Fibroblast of lung (primary cell): ENCODE measurements around the gene GAGE12J. TPM values are rescaled to one million over a fixed set of nuclear protein-coding genes. Genes with fewer than 3 reads are reported as not detected.
"Not testable (repeated sequence)": the region's sequence is repeated elsewhere in the genome, so short reads cannot be mapped to it uniquely, and the experiment has no call there.

Source experiments
- DNase-seq, 2 donors: peaks; one replicate each; pipeline versions ENCODE4 v3.0.0 to v3.0.0-alpha.2; 2010; ENCODE audit warnings: low read depth in 2 of 2
- H2AFZ ChIP-seq: 2 replicates; pipeline ENCODE4 v1.5.1; 2012; ENCODE audit warnings: low read length, control low read depth, inconsistent platforms
- H3K27ac ChIP-seq: 2 replicates; pipeline ENCODE4 v1.5.1; 2011; ENCODE audit warnings: low read length, control low read depth; ENCODE audit not compliant: insufficient read depth
- H3K27me3 ChIP-seq: 2 replicates; pipeline ENCODE4 v1.5.1; 2011; ENCODE audit warnings: mild to moderate bottlenecking, low read length; ENCODE audit not compliant: control insufficient read depth, insufficient read depth
- H3K36me3 ChIP-seq: 2 replicates; pipeline ENCODE4 v1.5.1; 2011; ENCODE audit warnings: low read length; ENCODE audit not compliant: control insufficient read depth, insufficient read depth
- H3K4me1 ChIP-seq: 2 replicates; pipeline ENCODE4 v1.5.1; 2011; ENCODE audit warnings: low read length; ENCODE audit not compliant: control insufficient read depth, insufficient read depth; ENCODE audit errors: extremely low read depth
- H3K4me2 ChIP-seq: 2 replicates; pipeline ENCODE4 v1.5.1; 2011; ENCODE audit warnings: low read length, control low read depth; ENCODE audit not compliant: insufficient read depth; ENCODE audit errors: extremely low read depth
- H3K4me3 ChIP-seq, 4 experiments: fragments of 200-600 bp in 1 of 4; sonication (generic) in 1 of 4; replicated peaks in 1 of 4; 2 replicates each; pipeline ENCODE4 v1.5.1; 2011 to 2016; ENCODE audit warnings: low read length in 4 of 4, low read depth in 3 of 4, mild to moderate bottlenecking in 3 of 4, control low read depth in 2 of 4, inconsistent platforms in 1 of 4, mixed read lengths in 1 of 4; ENCODE audit not compliant: insufficient read depth in 1 of 4; ENCODE audit errors: control extremely low read depth in 1 of 4
- H3K79me2 ChIP-seq: 2 replicates; pipeline ENCODE4 v1.5.1; 2012; ENCODE audit warnings: mild to moderate bottlenecking, low read length, inconsistent platforms; ENCODE audit not compliant: control insufficient read depth, insufficient read depth
- H3K9ac ChIP-seq: 2 replicates; pipeline ENCODE4 v1.5.1; 2011; ENCODE audit warnings: mild to moderate bottlenecking, low read length, control low read depth; ENCODE audit not compliant: insufficient read depth
- H3K9me3 ChIP-seq: 2 replicates; pipeline ENCODE4 v1.5.1; 2012; ENCODE audit warnings: low read depth, low read length; ENCODE audit not compliant: control insufficient read depth, insufficient read depth
- H4K20me1 ChIP-seq: 2 replicates; pipeline ENCODE4 v1.5.1; 2011; ENCODE audit warnings: low read length; ENCODE audit not compliant: control insufficient read depth, insufficient read depth; ENCODE audit errors: extremely low read depth
- EZH2 ChIP-seq: IDR thresholded peaks from 2 replicates; pipeline ENCODE4 v1.5.1; 2012; ENCODE audit warnings: low read length, control low read depth, mild to moderate bottlenecking; ENCODE audit errors: missing control alignments
- polyA plus RNA-seq, 2 donors: library from polyadenylated mRNA; depleted of rRNA in 1 of 2; stranded (reverse) in 1 of 2; unstranded in 1 of 2; fragments of >200 nt; gene quantifications; 2 replicates each; pipeline ENCODE4 v1.2.1, GENCODE V29; 2011 to 2012; ENCODE audit warnings: missing spikeins in 1 of 2
- total RNA-seq: library from RNA; depleted of rRNA; stranded (reverse); fragments of >200 nt; gene quantifications from 2 replicates; pipeline ENCODE4 v1.2.1, GENCODE V29; 2014
- TF ChIP-seq, protein P1 (sequence below), 2 donors: IDR thresholded peaks in 1 of 2; conservative IDR thresholded peaks in 1 of 2; 1 replicate in 1 of 2; 2 replicates in 1 of 2; pipeline ENCODE4 v1.5.1; 2011 to 2012; ENCODE audit warnings: low read length in 2 of 2, control low read depth in 1 of 2, inconsistent platforms in 1 of 2, low read depth in 1 of 2, mild to moderate bottlenecking in 1 of 2

The GAGE12J gene
- total and polyA plus RNA-seq, 2 donors (not counting 1 experiment from before 2014, with no cell fraction given), result not detected

DNA sequence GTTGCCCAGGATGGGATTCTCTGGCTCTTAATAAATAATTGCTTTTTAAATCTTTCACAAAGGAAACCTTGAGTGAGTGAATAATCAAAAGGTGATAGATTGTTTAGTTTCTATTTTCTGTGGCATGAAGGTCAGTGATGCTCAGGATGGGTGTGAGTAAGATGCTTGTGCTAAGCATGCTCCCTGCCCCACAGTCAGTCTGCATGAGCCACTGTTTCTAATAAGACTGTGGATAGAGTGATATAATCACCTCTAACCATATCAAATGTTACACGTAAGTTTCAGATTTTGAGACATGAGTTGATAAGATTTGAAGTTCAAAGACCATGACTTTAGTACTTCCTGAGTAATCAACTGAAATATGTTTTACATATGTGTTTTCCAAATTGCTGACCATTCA is 21.1 kb upstream of the GAGE12J start:
- H4K20me1 ChIP-seq, result no peaks in the 10 kb centered on the region
- H3K79me2 ChIP-seq, result no peaks in the 10 kb centered on the region
- H3K4me1 ChIP-seq, result no peaks in the 10 kb centered on the region
- H2AFZ ChIP-seq, result no peak overlapping the region
- no peaks in the 10 kb centered on the region for H3K36me3 ChIP-seq
- no peaks in the 10 kb centered on the region for H3K9me3 ChIP-seq
- DNase-seq, result no peak
- H3K27me3 ChIP-seq, result no peaks in the 10 kb centered on the region
- no peak overlapping the region for H3K4me3 ChIP-seq
- no peak overlapping the region for H3K4me2 ChIP-seq
- H3K9ac ChIP-seq, result no peak overlapping the region
- H3K27ac ChIP-seq, result no peak overlapping the region
- no peak for TF ChIP-seq EZH2
- TF ChIP-seq, protein P1, sequence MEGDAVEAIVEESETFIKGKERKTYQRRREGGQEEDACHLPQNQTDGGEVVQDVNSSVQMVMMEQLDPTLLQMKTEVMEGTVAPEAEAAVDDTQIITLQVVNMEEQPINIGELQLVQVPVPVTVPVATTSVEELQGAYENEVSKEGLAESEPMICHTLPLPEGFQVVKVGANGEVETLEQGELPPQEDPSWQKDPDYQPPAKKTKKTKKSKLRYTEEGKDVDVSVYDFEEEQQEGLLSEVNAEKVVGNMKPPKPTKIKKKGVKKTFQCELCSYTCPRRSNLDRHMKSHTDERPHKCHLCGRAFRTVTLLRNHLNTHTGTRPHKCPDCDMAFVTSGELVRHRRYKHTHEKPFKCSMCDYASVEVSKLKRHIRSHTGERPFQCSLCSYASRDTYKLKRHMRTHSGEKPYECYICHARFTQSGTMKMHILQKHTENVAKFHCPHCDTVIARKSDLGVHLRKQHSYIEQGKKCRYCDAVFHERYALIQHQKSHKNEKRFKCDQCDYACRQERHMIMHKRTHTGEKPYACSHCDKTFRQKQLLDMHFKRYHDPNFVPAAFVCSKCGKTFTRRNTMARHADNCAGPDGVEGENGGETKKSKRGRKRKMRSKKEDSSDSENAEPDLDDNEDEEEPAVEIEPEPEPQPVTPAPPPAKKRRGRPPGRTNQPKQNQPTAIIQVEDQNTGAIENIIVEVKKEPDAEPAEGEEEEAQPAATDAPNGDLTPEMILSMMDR (conservative IDR thresholded peaks at IDR 0.05 in 1 of 2, IDR thresholded peaks at IDR 0.05 in 1 of 2; ENCODE audit: low read depth in 1 of 2, low read length in 2 of 2), result no peak

DNA sequence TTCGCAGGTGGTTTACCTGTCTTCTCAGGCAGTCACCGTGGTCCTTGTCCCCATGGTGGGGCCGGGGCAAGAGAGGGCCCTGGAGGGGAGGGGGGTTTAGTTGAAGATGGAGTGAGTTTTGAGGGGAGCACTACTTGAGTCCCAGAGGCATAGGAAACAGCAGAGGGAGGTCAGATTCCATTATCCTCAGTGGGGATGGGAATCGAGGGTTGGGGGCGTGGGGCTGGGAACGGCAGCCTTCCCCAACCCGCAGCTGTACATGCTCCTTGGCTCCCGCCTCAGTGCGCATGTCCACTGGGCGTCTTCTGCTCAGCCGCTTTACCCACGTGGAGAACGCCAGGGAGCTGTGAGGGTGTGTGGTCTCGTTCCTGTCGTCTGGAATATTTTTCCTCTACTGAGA is 18.5 kb upstream of the GAGE12J start, which contains the start of gene GAGE10:
Gene GAGE10, plus strand, starts transcription at position 301 of the 400 bp plus-strand sequence. CDS start 1,214 bp downstream, outside the sequence.
- no peak for DNase-seq
- no peak within 1 kb of the TSS for H3K27ac ChIP-seq
- no peak within 1 kb of the TSS for H3K4me3 ChIP-seq

DNA sequence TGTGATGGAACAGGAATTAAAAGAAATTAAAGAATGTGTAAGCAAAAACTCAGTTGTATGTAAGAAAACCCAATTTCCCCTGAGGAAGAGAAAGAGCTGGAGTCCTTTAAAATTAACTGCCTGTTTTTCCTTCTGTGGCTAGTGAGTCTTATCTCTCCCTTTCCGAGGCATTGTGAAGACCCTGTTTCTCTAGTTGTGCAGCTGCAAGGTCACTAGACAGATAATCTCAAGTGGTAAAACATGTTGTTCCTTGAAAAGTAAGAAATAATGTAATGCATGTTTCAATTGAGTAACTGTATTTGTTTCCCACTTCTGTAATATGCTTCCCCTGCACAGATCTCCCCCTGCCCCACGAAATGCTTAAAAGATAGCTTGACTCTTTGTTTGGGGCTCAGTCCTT is 14.1 kb upstream of the GAGE12J start:
- not testable (repeated sequence) for H4K20me1 ChIP-seq, DNase-seq, H3K27me3 ChIP-seq, H3K79me2 ChIP-seq, H2AFZ ChIP-seq, H3K4me3 ChIP-seq, H3K9me3 ChIP-seq, H3K9ac ChIP-seq, H3K4me1 ChIP-seq, H3K27ac ChIP-seq, H3K36me3 ChIP-seq, H3K4me2 ChIP-seq

More for the DNA sequence above, 18.5 kb upstream of the GAGE12J start, which contains the start of gene GAGE10:
- Histone ChIP-seq H3K36me3 (no peaks in the 10 kb centered on the region), H3K4me2 (no peak within 1 kb of the TSS), H3K4me1 (no peaks in the 10 kb centered on the region), H3K9ac (no peak within 1 kb of the TSS), H2AFZ (no peak within 1 kb of the TSS), H3K79me2 (no peaks in the 10 kb centered on the region), H3K27me3 (no peaks in the 10 kb centered on the region), H3K9me3 (no peaks in the 10 kb centered on the region), H4K20me1 (no peaks in the 10 kb centered on the region)
- TF ChIP-seq, protein P1 (conservative IDR thresholded peaks at IDR 0.05 in 1 of 2, IDR thresholded peaks at IDR 0.05 in 1 of 2; ENCODE audit: low read depth in 1 of 2, low read length in 2 of 2), result no peak
- no peak for TF ChIP-seq EZH2
